GM23248 (cell line): ENCODE results near the gene INHA.

Experiments used
- EZH2 ChIP-seq: fragments of 200-600 bp; sonication (generic); IDR thresholded peaks from 2 replicates; pipeline ENCODE4 v1.6.1; 2018; ENCODE audit warnings: antibody characterized with exemption, mild to moderate bottlenecking; ENCODE audit not compliant: insufficient read depth, poor library complexity, severe bottlenecking
- EZH2phosphoT487 ChIP-seq: fragments of 200-600 bp; sonication (generic); IDR thresholded peaks from 2 replicates; pipeline ENCODE4 v1.6.1; 2018; ENCODE audit warnings: antibody characterized with exemption, moderate library complexity, mild to moderate bottlenecking, low read depth; ENCODE audit not compliant: insufficient read depth

- TF ChIP-seq EZH2 = no peak
- TF ChIP-seq EZH2phosphoT487 = no peak
Measured at GRCh38 chr2:219545943-219546352, 26.2 kb upstream of the INHA start.
